GM18861 (cell line): Measurements from ENCODE around the gene MSRB1.
"Not testable (repeated sequence)": the region's sequence is repeated elsewhere in the genome, so short reads cannot be mapped to it uniquely, and the experiment has no call there.

Experiments
- ATAC-seq: cut with Tn5 transposase; IDR thresholded peaks from one replicate; pipeline ENCODE4 v1.9.1; 2021; ENCODE audit not compliant: unreplicated experiment

Gene MSRB1

GRCh38 chr16:1903845-1904840 is 38.9 kb downstream of the MSRB1 start:
- ATAC-seq, result no peak

- no peak for ATAC-seq
These were observed 39.8 kb downstream of the MSRB1 start for GRCh38 chr16:1903220-1903574.

GRCh38 chr16:1902547-1903219 is 40.3 kb downstream of the MSRB1 start:
- ATAC-seq, result no peak

GRCh38 chr16:1900452-1900774 is 42.6 kb downstream of the MSRB1 start:
- no peak for ATAC-seq

- no peak for ATAC-seq
These were observed 43.2 kb downstream of the MSRB1 start for GRCh38 chr16:1899641-1900451.

GRCh38 chr16:1897692-1898091 is 45.3 kb downstream of the MSRB1 start:
- not testable (repeated sequence) for ATAC-seq

- no peak for ATAC-seq
These were observed 46.9 kb downstream of the MSRB1 start for GRCh38 chr16:1895949-1896675.

- no peak for ATAC-seq
These were observed 47.9 kb downstream of the MSRB1 start for GRCh38 chr16:1895068-1895467.

- no peak for ATAC-seq
These were observed 52.3 kb downstream of the MSRB1 start for GRCh38 chr16:1890708-1891050.

GRCh38 chr16:1890024-1890707 is 52.8 kb downstream of the MSRB1 start:
- ATAC-seq, result no peak
